RWPE1 (cell line): ENCODE data around the gene METTL26.

ENCODE experiments used
- CTCF ChIA-PET: fragments of 350-600 bp; sonication (Branson Sonifier 250); formaldehyde crosslinking; extraction: SDS; loops from one replicate; lab custom pipeline; 2021; lab: Yijun Ruan, JAX
- POLR2A ChIA-PET: fragments of 400-600 bp; formaldehyde crosslinking; extraction: SDS; loops from one replicate; lab custom pipeline; 2020; ENCODE audit warnings: antibody characterized with exemption; ENCODE audit not compliant: low non-redundant PET; lab: Yijun Ruan, JAX
- DNase-seq: peaks from one replicate; pipeline ENCODE4 v3.0.0; 2012; ENCODE audit warnings: low spot score
- H3K27ac ChIP-seq: fragments of 450-650 bp; 2 replicates; pipeline ENCODE4 v1.5.1; 2017
- TF ChIP-seq, protein P1 (sequence below): fragments of 450-650 bp; conservative IDR thresholded peaks from 2 replicates; pipeline ENCODE4 v1.5.1; 2017; ENCODE audit warnings: low read depth, mild to moderate bottlenecking

Gene METTL26

DNA sequence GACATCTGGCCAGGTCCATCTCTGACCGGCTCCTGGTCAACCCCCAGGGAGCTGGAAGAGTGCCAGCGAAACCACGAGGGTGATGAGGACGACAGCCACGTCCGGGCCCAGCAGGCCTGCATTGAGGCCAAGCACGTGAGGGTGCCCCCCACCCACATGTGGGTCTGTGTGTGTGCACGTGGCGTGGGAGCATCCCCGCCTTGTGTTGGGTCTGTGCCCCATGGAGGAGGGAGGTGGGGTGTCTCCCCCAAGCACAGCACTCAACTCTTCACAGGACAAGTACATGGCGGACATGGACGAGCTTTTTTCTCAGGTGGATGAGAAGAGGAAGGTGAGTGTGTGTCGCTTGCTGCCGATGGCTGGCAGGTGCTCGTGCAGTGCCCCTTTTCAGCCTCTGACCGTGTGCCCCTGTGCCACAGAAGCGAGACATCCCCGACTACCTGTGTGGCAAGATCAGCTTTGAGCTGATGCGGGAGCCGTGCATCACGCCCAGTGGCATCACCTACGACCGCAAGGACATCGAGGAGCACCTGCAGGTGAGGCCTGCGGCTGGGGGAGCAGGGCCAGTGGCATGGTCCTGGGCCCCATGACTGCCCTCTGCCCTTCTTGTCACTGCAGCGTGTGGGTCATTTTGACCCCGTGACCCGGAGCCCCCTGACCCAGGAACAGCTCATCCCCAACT, 45.8 kb upstream of the METTL26 start:
- ChIA-PET POLR2A (no interaction called here), CTCF (interaction anchor here (1.0 to 1.2 kb wide), 2 partner anchors 14 to 19 kb away, joined by 3 to 4 read pairs; partner anchors contain the start of gene RHOT2)
- DNase-seq = no peak

GRCh38 chr16:680967-681745, 45.1 kb upstream of the METTL26 start:
- DNase-seq = no peak
- TF ChIP-seq, protein P1, sequence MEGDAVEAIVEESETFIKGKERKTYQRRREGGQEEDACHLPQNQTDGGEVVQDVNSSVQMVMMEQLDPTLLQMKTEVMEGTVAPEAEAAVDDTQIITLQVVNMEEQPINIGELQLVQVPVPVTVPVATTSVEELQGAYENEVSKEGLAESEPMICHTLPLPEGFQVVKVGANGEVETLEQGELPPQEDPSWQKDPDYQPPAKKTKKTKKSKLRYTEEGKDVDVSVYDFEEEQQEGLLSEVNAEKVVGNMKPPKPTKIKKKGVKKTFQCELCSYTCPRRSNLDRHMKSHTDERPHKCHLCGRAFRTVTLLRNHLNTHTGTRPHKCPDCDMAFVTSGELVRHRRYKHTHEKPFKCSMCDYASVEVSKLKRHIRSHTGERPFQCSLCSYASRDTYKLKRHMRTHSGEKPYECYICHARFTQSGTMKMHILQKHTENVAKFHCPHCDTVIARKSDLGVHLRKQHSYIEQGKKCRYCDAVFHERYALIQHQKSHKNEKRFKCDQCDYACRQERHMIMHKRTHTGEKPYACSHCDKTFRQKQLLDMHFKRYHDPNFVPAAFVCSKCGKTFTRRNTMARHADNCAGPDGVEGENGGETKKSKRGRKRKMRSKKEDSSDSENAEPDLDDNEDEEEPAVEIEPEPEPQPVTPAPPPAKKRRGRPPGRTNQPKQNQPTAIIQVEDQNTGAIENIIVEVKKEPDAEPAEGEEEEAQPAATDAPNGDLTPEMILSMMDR = no peak
- POLR2A ChIA-PET = no interaction called here

More for the DNA sequence above, 45.8 kb upstream of the METTL26 start:
- TF ChIP-seq, protein P1 = no peak
- peak overlapping the region; percentile 94 for H3K27ac ChIP-seq

DNA sequence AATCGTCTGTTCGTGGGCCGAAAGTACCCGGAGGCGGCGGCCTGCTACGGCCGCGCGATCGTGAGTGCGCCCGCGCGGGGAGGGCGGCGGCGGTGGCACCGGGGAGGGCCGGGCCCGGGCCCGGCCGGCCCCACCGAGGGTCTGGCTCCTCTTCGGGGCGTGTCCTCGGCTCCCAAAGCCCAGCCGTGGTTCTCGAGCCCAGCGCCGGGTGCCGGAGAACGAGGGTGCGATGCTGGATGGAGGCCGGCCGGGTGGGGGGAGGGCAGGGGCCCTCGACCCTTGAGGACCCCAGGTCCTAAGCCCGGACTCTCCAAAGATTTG, 44.5 kb upstream of the METTL26 start:
- no peak for DNase-seq
- POLR2A ChIA-PET = no interaction called here
- CTCF ChIA-PET = interaction anchor here (1.1 kb wide), 1 partner anchor 19 kb away, joined by 4 read pairs; no protein-coding TSS in a partner anchor
- peak overlapping the region; percentile 94 for H3K27ac ChIP-seq
- TF ChIP-seq, protein P1 = no peak

More at GRCh38 chr16:680967-681745, 45.1 kb upstream of the METTL26 start:
- H3K27ac ChIP-seq = peak overlapping the region; percentile 94
- CTCF ChIA-PET = interaction anchor here (1.1 to 1.2 kb wide), 2 partner anchors 19 to 20 kb away, joined by 3 to 4 read pairs; no protein-coding TSS in a partner anchor

DNA sequence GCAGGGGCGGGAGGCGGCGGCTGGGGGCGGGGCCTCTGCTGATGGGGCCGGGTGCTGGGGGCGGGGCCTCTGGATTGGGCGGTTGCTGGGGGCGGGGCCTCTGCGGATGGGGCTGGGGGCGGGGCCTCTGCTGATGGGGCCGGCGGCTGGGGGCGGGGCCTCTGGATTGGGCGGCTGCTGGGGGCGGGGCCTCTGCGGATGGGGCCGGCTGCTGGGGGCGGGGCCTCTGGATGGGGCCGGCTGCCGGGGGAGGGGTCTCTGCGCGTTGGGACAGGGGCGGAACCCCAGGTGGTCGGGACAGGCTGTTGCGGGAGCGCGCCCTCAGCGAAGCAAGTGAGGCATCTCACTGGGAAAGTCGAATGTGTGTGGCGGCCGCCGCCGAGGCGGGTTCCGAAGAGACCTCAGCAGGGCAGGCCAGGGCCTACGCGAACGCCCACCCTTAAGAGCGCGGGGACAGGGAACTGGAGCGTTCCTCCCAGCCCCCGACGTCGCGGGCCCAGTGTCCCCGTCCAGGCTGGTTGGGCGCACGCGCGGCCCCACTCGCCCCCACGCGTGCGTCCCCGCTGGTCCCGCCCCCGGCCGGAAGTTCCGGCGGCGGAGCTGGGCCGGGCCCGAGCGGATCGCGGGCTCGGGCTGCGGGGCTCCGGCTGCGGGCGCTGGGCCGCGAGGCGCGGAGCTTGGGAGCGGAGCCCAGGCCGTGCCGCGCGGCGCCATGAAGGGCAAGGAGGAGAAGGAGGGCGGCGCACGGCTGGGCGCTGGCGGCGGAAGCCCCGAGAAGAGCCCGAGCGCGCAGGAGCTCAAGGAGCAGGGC, 43.9 kb upstream of the METTL26 start, which contains the start of gene STUB1:
Gene STUB1 (plus strand): TSS at position 597 of the 811 bp plus-strand sequence. CDS start 116 bp downstream, at position 713.
- TF ChIP-seq, protein P1 = no peak
- DNase-seq = peak; percentile 79
- CTCF ChIA-PET = interaction anchor here (1.1 kb wide), 1 partner anchor 19 kb away, joined by 4 read pairs; no protein-coding TSS in a partner anchor
- H3K27ac ChIP-seq = peak within 1 kb of the TSS; percentile 94
- POLR2A ChIA-PET = no interaction called here

- DNase-seq = no peak
- peak overlapping the region; percentile 94 for H3K27ac ChIP-seq
- POLR2A ChIA-PET = interaction anchor here (0.6 kb wide), 1 partner anchor 16 kb away, joined by 3 read pairs; no protein-coding TSS in a partner anchor
- TF ChIP-seq, protein P1 = no peak
- CTCF ChIA-PET = interaction anchor here (0.8 to 0.9 kb wide), 2 partner anchors 10 to 12 kb away, joined by 3 read pairs; no protein-coding TSS in a partner anchor
Measured at GRCh38 chr16:678858-679813, 43.0 kb upstream of the METTL26 start.
